AG20443 (cell line): ENCODE data around the gene KCNMB1.

Experiments used
- DNase-seq: peaks from one replicate; pipeline ENCODE4 v3.0.0; 2012; ENCODE audit warnings: low spot score, mixed read lengths

Gene KCNMB1

DNA sequence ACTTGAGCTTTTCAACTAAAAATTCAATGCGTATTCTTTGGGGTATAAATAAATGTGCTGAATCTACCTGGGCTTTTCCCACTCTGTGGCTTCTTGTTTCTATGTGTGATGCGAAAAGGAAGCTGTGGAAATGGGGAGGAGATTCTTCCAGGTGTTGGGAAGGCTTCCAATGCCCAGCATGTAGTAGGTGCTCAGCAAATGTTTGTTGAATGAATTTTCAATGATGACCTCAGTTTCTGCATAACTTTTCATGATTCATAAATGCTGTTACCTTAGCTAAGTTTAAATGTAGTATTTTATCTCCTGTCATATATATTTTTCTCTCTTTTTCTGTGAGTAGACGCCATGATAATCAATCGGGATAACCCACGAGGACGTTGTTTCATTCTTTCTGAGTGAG lies 25.6 kb upstream of the KCNMB1 start:
- no peak for DNase-seq

- no peak for DNase-seq
These were observed 24.7 kb upstream of the KCNMB1 start for GRCh38 chr5:170413897-170414296.

DNA sequence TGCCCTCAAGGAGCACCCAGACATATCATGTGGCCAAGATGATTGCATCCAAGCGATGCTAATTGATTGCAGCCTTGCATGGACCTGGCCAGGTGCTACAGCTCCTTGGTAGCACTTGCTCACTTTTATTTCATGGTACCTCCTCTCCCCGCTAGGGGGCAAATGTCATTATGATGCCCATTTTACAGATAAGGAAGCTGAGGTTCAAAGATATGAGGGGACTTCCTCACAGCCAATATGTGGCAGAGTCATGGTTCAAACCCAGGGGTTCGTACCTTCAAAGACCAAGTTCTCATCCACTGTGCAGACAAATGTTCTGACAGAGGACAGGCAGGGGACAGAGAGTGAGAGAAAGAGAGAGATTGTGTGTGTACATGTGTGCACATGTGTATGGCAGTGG lies 21.9 kb upstream of the KCNMB1 start:
- no peak for DNase-seq

GRCh38 chr5:170410401-170410800 lies 21.2 kb upstream of the KCNMB1 start:
- no peak for DNase-seq

- DNase-seq: no peak
These were observed 19.9 kb upstream of the KCNMB1 start for GRCh38 chr5:170408877-170409660.

- DNase-seq: no peak
These were observed 19.1 kb upstream of the KCNMB1 start for GRCh38 chr5:170408226-170408625.

DNA sequence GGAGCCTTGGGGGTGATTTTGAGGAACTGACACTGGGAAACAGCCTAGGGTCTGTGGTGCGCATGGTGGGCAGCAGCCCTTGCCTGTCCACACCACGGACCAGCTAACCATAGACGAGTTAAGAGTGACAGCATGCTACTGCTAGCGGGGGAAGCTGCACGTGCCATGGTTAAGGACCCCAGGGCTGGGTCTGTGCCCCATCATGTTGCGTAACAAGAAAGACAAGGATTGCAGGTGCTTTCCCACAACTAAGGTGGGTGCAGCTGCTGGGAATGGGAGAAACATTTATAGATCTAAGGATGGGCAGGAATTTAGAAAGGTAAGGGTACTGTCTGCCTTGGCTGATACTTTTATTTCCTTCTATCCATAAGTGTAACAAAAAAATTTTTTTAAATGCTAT lies 17.9 kb upstream of the KCNMB1 start:
- DNase-seq: no peak

- no peak for DNase-seq
These were observed 16.6 kb upstream of the KCNMB1 start for GRCh38 chr5:170405817-170406216.

DNA sequence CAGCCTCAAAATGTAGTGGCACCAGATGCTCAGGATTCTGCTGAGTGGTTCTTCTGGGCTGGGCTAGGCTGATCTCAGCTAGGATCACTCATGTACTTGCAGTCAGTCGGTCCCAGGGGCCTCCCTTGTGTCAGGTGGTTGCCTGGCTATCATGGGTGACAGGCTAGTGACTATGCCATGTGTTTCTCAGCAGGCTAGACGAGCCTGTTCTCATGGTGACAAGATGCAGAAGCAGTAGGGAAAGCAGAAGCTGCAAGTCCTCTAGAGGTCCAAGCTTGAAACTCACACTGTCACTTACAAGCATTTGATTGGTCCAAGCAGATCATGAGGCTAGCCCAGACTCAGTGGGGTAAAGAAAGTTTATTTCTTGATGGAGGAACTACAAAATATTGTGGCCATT lies 15.2 kb upstream of the KCNMB1 start:
- DNase-seq: no peak

DNA sequence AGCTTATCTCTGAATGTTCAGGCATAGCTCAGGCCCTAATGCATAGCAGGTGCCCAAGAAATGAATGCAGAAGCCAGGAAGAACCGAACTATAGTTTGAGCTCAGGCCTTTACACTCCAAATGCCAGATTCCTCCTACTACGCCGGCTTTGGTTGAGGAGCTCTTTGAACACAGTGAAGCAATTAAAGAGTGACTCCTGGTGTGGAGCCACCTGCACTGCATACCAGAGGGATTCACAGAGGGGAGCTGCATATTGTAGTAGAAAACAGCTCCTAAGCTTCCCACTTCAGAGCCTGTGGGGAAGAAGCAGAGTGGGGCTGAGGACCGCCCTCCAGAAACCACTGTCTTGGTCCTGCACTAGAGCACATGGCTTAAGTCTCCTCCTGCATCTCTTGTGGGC lies 14.5 kb upstream of the KCNMB1 start:
- no peak for DNase-seq

- DNase-seq: no peak
These were observed 13.3 kb upstream of the KCNMB1 start for GRCh38 chr5:170402508-170402907.

- no peak for DNase-seq
These were observed 7.9 kb upstream of the KCNMB1 start for GRCh38 chr5:170397059-170397458.

DNA sequence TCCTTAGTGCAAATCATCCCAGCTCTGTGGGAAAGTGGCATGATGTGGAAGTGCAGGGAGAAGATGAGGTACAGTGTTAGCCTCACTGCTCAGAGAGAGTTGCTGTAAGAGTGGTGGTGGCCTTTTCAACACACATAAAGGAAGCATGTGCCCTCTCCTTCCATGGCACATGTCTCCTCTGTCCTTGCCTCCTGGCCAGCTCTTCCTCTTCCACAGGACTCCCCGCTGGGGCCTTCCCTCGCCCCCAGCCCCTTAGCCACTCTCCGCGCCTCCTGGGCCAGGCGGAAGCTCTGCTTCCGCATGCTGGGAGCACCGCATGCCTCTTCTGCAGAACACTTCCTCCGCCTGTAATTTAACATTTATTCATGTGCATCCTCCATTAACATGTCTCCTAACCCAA lies 4.8 kb upstream of the KCNMB1 start:
- no peak for DNase-seq

DNA sequence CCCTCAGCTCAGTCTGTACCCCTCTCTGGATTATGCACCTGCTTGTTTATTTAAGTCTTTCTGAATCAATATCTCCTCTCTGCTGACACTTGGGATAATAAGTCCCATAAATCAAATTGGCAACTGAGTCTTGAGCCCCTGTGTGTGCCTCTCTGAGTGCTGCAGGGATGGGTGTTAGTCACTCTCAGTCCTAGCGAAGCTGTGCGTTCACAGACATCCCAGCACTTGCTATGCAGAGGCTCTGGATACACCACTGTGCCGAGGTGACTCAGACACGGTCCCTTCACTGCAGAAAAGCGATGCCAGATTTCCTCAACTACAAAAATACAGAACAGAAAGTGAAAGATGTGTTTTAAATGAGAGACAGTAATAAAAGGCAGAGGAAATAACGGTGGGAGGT lies 4.1 kb upstream of the KCNMB1 start:
- no peak for DNase-seq

DNA sequence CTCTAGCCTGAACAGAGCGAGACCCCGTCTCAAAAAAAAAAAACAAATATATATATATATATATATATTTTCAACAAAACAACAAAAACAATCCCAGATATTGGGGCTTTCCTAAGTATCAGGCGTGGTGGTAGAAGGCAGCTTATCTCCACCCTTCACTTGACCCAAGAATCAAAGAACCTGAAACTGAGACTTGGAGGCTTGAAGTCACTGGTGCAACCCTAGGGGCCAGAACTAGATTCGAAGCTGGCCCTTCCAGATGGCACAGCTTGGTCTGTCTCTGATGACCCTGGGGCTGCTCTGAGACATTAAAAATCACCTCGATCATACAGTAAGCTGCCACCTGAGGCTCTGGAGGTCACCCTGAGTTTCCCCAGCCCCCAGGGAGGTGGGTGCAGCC lies 1.3 kb upstream of the KCNMB1 start:
- no peak for DNase-seq

DNA sequence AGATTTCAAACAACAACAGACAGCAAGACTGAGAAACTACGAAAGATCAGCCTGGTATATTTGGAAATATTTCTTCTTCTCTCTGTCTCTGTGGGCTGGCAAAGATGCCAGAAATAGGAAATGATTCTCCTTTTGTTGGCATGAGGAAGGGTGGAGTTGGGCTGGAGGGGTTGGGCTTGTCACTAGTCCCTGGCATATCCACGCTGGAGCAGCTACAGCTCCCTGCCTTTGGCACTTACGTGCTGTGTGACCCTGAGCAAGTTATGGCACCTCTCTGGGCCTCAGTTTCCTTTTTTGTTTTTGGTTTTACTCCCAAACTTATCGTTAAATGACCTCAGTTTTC lies 354 bp upstream of the KCNMB1 start:
- no peak for DNase-seq

DNA sequence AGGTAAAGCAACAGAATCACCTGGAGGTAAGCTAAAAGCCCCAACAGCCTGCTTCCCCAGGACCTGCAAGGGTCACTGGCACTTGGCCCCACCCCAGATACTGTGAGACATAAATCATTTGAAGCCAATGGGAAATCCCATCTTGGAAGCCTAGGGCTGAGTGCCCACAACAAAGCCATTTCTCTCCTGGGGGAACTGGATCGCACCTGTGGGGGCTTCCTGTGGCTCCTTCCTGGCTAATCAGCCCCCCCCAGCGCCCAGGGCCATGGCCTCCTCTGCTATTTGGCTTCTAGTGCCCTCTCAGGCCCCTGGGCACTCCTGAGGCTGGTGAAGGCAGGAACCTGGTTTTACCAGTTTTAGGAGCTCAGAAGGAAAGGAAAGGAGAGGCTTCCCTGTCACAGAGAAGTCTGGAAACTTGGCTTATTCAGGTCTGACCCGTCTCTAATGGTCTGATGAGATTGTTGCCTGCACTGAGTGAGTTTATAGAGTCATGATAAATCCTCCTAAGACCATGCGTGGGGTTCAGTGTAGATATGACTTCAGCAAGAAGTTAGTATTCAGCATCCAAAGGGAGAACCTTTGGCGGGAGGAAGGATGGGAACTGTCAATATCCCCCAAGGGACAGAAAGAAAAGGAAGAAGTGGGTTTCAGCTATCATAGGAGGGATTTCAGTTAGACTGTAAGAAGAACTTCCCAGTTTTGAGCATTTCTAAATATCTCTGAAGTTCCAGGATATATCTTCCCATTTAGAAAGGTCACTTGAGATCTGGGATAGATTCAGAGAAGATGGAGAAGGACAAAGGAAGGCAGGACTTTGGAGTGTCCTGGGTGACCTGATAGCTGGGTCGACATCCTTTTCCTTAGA lies 1.2 kb downstream of the KCNMB1 start:
- no peak for DNase-seq

DNA sequence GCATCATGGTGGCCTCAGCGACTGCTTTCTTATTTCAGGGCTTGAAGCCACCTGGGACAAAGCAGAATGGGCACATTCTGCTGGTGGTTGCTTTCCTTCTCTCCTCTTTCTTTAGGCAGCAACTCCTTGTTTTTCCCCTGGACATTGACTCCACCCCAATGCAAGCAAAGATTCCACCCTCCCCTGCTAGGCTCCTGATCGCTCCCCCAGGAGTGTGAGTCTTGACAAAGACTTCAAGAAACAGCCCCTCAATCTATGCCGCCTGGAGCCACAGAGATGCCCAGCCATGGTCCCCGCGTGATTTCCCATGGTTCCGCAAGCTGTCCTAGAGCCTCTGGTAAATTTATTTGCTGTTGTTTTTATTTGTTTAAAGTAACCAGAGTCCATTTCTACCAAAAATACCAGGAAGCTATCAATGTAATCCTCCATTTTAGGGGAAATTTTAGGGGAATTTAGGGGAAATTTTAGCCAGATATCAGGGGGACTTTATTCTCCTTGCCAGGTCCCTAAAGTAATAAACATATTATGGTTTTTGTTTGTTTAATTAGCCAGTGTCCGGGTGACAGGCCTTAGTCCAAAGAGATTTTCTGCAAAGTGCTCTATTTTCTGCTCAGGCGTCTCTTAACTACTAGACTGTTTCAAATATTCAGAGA lies 2.3 kb downstream of the KCNMB1 start:
- DNase-seq: no peak

DNA sequence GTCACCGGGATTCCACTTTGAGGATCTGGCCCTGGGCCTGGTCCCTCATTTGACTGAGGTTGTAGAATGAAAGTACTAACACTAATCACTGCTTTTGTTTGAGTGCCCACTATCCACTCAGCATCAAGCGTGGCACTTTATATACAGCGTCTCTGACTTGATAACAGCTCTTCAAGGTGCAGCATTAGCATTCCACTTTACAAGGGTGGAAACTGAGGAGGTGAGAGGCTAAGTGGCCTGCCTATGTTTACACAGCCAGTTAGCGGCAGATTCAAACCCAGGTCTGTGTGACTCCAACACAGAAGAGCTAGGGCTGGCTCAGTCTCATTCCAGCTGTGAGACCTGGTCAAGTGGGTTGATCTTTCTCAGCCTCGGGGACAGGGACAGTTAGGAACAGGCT lies 5.9 kb downstream of the KCNMB1 start:
- DNase-seq: no peak

DNA sequence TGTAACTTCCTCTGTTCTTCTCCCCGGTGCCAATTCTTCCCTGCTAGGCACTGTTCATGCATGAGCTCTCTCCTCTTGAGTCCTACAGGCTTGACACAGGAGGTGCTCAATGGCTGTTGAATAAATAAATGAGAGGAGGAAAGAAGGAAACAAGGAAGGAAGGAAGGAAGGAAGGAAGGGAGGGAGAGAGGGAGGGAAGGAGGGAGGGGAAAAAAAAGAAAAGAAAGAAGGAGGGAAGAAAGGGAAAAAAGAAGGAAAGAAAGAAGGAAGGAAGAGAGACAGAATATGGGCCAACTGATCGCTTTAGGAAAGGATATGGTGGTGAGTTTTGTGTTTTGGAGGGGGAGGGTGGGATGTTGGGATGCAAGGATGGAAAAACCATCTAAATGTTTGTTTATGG lies 6.4 kb downstream of the KCNMB1 start:
- no peak for DNase-seq

DNA sequence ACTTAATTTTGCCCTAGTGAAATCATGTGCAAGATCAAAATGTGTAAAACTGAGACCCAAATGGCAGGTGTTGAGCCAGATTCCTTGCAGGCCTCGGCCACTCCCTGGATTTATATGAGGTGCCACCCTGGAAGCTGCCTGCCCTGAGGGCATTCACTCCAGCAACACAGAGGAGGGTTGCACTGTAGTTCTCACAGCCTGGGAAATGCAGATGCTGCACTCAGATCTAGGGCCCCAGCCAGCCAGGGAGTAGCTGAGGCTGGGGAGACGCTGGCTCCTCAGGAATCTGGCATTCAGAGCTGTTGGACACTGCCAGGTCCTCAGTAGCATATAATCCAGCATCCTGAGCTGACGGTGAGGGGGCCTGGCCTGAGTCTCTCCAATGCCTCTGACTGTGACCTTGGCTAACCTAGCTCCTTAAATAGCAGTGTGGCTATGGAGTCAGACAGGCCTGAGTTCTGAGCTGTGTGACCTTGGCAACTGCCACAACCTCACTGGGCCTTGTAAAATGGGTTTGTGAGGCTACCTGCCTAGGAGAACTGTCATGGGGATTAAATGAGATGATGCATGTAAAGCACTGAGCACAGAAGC lies 8.7 kb downstream of the KCNMB1 start:
- DNase-seq: no peak

DNA sequence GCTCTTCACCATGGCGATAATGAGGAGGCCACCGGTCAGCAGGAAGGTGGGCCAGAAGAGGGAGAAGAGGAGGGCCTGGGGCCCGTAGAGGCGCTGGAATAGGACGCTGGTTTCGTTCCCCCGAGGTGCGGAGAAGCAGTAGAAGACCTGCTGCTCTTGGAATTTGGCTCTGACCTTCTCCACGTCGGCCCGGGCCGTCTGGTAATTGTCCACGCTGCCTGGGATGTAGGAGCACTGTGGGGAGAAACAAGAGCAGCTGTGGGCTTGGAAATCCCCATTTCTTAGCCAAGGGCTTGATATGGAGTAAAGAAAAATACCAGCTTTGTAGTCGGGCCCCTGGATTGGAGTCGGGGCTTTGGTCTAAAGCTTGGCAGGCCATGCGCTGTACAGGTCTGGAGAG lies 10.4 kb downstream of the KCNMB1 start:
- no peak for DNase-seq

DNA sequence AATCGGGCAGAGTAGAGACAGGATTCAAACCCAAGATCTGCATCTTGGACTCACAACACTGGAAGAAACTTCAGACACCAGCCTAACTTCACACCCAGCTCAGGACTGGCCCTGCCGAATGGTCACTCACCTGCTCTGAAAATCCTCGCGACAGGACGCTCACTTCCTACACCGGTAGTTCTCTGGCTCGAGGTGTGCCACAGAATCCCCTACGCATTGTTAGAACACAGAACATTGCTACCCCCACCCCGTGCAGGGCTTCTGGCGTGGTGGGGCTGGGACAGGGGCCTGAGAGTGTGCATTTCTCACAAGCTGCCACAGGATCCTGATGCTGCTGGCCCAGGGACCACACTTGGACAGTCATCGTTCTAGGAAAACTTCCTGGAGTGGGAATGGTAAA lies 12.1 kb downstream of the KCNMB1 start:
- DNase-seq: no peak
